ENCODE data around the gene PPP1R16B.

PPP1R16B gene

DNA sequence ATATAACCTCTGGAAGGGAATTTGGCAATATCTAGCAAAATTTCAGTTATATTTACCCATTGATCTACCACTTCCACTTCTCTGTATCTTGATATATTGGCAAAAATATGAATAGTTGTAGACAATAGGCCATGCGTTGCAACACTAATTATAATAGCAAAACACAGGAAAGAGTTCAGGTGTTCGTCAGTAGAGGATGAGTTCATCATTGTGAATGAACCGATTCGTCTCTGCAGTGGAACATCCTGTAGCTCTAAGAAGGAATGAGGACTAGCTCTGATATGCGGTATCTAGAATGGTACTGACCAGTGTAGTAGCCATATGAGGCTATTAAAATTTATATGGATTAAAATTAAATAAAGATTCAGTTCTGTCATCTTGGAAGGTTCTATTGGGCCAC is 129.0 kb downstream of the PPP1R16B start:
- H3K4me3 ChIP-seq (ENCODE audit: low read depth, low read length, poor library complexity, severe bottlenecking): no peak overlapping the region
- H3K4me1 ChIP-seq (ENCODE audit: insufficient read depth, low read length, severe bottlenecking): peaks cover 52% of the 10 kb centered on the region
- no peak overlapping the region for H3K4me2 ChIP-seq (ENCODE audit: low read length)
- no peak overlapping the region for H2AFZ ChIP-seq (ENCODE audit: low read length)
- no peaks in the 10 kb centered on the region for H3K9me3 ChIP-seq (ENCODE audit: low read length)
- H3F3A ChIP-seq (ENCODE audit: insufficient read depth, low read length): no peaks in the 10 kb centered on the region
- H3K36me3 ChIP-seq (ENCODE audit: insufficient read depth, low read length): peaks cover 61% of the 10 kb centered on the region
- H3K9me2 ChIP-seq (ENCODE audit: low read depth, low read length): no peaks in the 10 kb centered on the region
- H3K79me2 ChIP-seq (ENCODE audit: insufficient read depth, low read length): peaks cover 97% of the 10 kb centered on the region
- TF ChIP-seq EZH2 (IDR thresholded peaks at IDR 0.05; ENCODE audit: borderline replicate concordance, low read length): no peak
- TF ChIP-seq, protein P1, sequence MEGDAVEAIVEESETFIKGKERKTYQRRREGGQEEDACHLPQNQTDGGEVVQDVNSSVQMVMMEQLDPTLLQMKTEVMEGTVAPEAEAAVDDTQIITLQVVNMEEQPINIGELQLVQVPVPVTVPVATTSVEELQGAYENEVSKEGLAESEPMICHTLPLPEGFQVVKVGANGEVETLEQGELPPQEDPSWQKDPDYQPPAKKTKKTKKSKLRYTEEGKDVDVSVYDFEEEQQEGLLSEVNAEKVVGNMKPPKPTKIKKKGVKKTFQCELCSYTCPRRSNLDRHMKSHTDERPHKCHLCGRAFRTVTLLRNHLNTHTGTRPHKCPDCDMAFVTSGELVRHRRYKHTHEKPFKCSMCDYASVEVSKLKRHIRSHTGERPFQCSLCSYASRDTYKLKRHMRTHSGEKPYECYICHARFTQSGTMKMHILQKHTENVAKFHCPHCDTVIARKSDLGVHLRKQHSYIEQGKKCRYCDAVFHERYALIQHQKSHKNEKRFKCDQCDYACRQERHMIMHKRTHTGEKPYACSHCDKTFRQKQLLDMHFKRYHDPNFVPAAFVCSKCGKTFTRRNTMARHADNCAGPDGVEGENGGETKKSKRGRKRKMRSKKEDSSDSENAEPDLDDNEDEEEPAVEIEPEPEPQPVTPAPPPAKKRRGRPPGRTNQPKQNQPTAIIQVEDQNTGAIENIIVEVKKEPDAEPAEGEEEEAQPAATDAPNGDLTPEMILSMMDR (IDR thresholded peaks at IDR 0.05; ENCODE audit: low read length): no peak
- no peak overlapping the region for H3K9ac ChIP-seq (ENCODE audit: low read length)
- no peaks in the 10 kb centered on the region for H3K27me3 ChIP-seq (ENCODE audit: insufficient read depth, low read length)
- H3K27ac ChIP-seq (ENCODE audit: low read depth, low read length, poor library complexity, severe bottlenecking): no peak overlapping the region
- H4K20me1 ChIP-seq (ENCODE audit: insufficient read depth, low read length): no peaks in the 10 kb centered on the region

GRCh38 chr20:38935285-38935684 is 129.8 kb downstream of the PPP1R16B start:
- TF ChIP-seq EZH2 (IDR thresholded peaks at IDR 0.05; ENCODE audit: borderline replicate concordance, low read length): no peak
- TF ChIP-seq, protein P1 (IDR thresholded peaks at IDR 0.05; ENCODE audit: low read length): peak; percentile 26; the same call in 1 of the 2 replicates
- H3K4me3 ChIP-seq (ENCODE audit: low read depth, low read length, poor library complexity, severe bottlenecking): no peak overlapping the region
- H4K20me1 ChIP-seq (ENCODE audit: insufficient read depth, low read length): no peaks in the 10 kb centered on the region
- no peak overlapping the region for H3K4me2 ChIP-seq (ENCODE audit: low read length)
- H3K36me3 ChIP-seq (ENCODE audit: insufficient read depth, low read length): peaks cover 62% of the 10 kb centered on the region
- H3K27me3 ChIP-seq (ENCODE audit: insufficient read depth, low read length): no peaks in the 10 kb centered on the region
- H3K9me2 ChIP-seq (ENCODE audit: low read depth, low read length): no peaks in the 10 kb centered on the region
- H3K4me1 ChIP-seq (ENCODE audit: insufficient read depth, low read length, severe bottlenecking): peaks cover 44% of the 10 kb centered on the region
- H3K27ac ChIP-seq (ENCODE audit: low read depth, low read length, poor library complexity, severe bottlenecking): no peak overlapping the region
- H3K9ac ChIP-seq (ENCODE audit: low read length): no peak overlapping the region
- no peaks in the 10 kb centered on the region for H3F3A ChIP-seq (ENCODE audit: insufficient read depth, low read length)
- H2AFZ ChIP-seq (ENCODE audit: low read length): no peak overlapping the region
- peaks cover 97% of the 10 kb centered on the region for H3K79me2 ChIP-seq (ENCODE audit: insufficient read depth, low read length)
- H3K9me3 ChIP-seq (ENCODE audit: low read length): no peaks in the 10 kb centered on the region

GRCh38 chr20:38935967-38936407 is 130.5 kb downstream of the PPP1R16B start:
- Histone ChIP-seq H3K27ac (ENCODE audit: low read depth, low read length, poor library complexity, severe bottlenecking) (no peak overlapping the region), H3K9ac (ENCODE audit: low read length) (no peak overlapping the region), H3K4me1 (ENCODE audit: insufficient read depth, low read length, severe bottlenecking) (peaks cover 38% of the 10 kb centered on the region), H3F3A (ENCODE audit: insufficient read depth, low read length) (no peaks in the 10 kb centered on the region), H2AFZ (ENCODE audit: low read length) (no peak overlapping the region), H3K4me3 (ENCODE audit: low read depth, low read length, poor library complexity, severe bottlenecking) (no peak overlapping the region), H3K9me2 (ENCODE audit: low read depth, low read length) (no peaks in the 10 kb centered on the region), H3K9me3 (ENCODE audit: low read length) (no peaks in the 10 kb centered on the region), H3K36me3 (ENCODE audit: insufficient read depth, low read length) (peaks cover 66% of the 10 kb centered on the region), H3K27me3 (ENCODE audit: insufficient read depth, low read length) (no peaks in the 10 kb centered on the region), H3K4me2 (ENCODE audit: low read length) (no peak overlapping the region), H4K20me1 (ENCODE audit: insufficient read depth, low read length) (no peaks in the 10 kb centered on the region), H3K79me2 (ENCODE audit: insufficient read depth, low read length) (peaks cover 92% of the 10 kb centered on the region)
- TF ChIP-seq, protein P1 (IDR thresholded peaks at IDR 0.05; ENCODE audit: low read length): no peak
- TF ChIP-seq EZH2 (IDR thresholded peaks at IDR 0.05; ENCODE audit: borderline replicate concordance, low read length): no peak

Data from OCI-LY1 (cell line).